WTC11 (cell line): ENCODE measurements around the gene DYSF.

Source experiments
- ATF2 ChIP-seq: sonication (generic); formaldehyde crosslinking; IDR thresholded peaks from 2 replicates; pipeline ENCODE4 v1.8.1; 2022; ENCODE audit warnings: low read depth, missing genetic modification reagents, borderline replicate concordance
- FOXJ3 ChIP-seq: sonication (generic); formaldehyde crosslinking; IDR thresholded peaks from 2 replicates; pipeline ENCODE4 v1.9.0; 2021; ENCODE audit warnings: missing genetic modification reagents, mild to moderate bottlenecking, borderline replicate concordance
- SP1 ChIP-seq: sonication (generic); formaldehyde crosslinking; conservative IDR thresholded peaks from 2 replicates; pipeline ENCODE4 v1.8.1; 2022; ENCODE audit warnings: missing genetic modification reagents
- TCF7 ChIP-seq: sonication (generic); formaldehyde crosslinking; IDR thresholded peaks from 2 replicates; pipeline ENCODE4 v1.8.0; 2022; ENCODE audit warnings: mild to moderate bottlenecking, low read depth, missing genetic modification reagents, moderate library complexity
- TP53 ChIP-seq: sonication (generic); formaldehyde crosslinking; IDR thresholded peaks from 2 replicates; pipeline ENCODE4 v1.8.1; 2023; ENCODE audit warnings: mild to moderate bottlenecking, missing genetic modification reagents
- USF2 ChIP-seq: sonication (generic); formaldehyde crosslinking; IDR thresholded peaks from 2 replicates; pipeline ENCODE4 v1.8.1; 2023; ENCODE audit warnings: mild to moderate bottlenecking, missing genetic modification reagents, moderate library complexity
- ZNF121 ChIP-seq: sonication (generic); formaldehyde crosslinking; IDR thresholded peaks from 2 replicates; pipeline ENCODE4 v1.8.0; 2023; ENCODE audit warnings: missing genetic modification reagents
- ZNF416 ChIP-seq: fragments of 250-450 bp; sonication (Bioruptor Pico); IDR thresholded peaks from 2 replicates; pipeline ENCODE4 v1.9.0; 2021; ENCODE audit warnings: mild to moderate bottlenecking, inconsistent platforms
- ZNF512 ChIP-seq: sonication (generic); formaldehyde crosslinking; IDR thresholded peaks from 2 replicates; pipeline ENCODE4 v1.8.1; 2022; ENCODE audit warnings: missing genetic modification reagents, borderline replicate concordance
- TF ChIP-seq, protein P1 (sequence below): sonication (generic); formaldehyde crosslinking; IDR thresholded peaks from 2 replicates; pipeline ENCODE4 v1.8.1; 2022; ENCODE audit warnings: low read depth, mild to moderate bottlenecking, moderate library complexity, missing genetic modification reagents, borderline replicate concordance
- TF ChIP-seq, protein P2 (sequence below): fragments of 200-600 bp; IDR thresholded peaks from 2 replicates; pipeline ENCODE4 v1.8.0; 2022; ENCODE audit warnings: antibody characterized with exemption
- TF ChIP-seq, protein P3 (sequence below): sonication (generic); formaldehyde crosslinking; IDR thresholded peaks from 2 replicates; pipeline ENCODE4 v1.8.1; 2023; ENCODE audit warnings: mild to moderate bottlenecking, moderate library complexity, missing genetic modification reagents

- TF ChIP-seq, protein P1, sequence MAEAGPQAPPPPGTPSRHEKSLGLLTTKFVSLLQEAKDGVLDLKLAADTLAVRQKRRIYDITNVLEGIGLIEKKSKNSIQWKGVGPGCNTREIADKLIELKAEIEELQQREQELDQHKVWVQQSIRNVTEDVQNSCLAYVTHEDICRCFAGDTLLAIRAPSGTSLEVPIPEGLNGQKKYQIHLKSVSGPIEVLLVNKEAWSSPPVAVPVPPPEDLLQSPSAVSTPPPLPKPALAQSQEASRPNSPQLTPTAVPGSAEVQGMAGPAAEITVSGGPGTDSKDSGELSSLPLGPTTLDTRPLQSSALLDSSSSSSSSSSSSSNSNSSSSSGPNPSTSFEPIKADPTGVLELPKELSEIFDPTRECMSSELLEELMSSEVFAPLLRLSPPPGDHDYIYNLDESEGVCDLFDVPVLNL (CRISPR knock-in tag), result no peak
- TF ChIP-seq, protein P2, sequence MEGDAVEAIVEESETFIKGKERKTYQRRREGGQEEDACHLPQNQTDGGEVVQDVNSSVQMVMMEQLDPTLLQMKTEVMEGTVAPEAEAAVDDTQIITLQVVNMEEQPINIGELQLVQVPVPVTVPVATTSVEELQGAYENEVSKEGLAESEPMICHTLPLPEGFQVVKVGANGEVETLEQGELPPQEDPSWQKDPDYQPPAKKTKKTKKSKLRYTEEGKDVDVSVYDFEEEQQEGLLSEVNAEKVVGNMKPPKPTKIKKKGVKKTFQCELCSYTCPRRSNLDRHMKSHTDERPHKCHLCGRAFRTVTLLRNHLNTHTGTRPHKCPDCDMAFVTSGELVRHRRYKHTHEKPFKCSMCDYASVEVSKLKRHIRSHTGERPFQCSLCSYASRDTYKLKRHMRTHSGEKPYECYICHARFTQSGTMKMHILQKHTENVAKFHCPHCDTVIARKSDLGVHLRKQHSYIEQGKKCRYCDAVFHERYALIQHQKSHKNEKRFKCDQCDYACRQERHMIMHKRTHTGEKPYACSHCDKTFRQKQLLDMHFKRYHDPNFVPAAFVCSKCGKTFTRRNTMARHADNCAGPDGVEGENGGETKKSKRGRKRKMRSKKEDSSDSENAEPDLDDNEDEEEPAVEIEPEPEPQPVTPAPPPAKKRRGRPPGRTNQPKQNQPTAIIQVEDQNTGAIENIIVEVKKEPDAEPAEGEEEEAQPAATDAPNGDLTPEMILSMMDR, result no peak
- no peak for TF ChIP-seq ATF2 (CRISPR knock-in tag)
- TF ChIP-seq ZNF512 (CRISPR knock-in tag), result no peak
- no peak for TF ChIP-seq SP1 (CRISPR knock-in tag)
- no peak for TF ChIP-seq FOXJ3 (CRISPR knock-in tag)
- no peak for TF ChIP-seq ZNF416 (CRISPR knock-in tag)
- no peak for TF ChIP-seq TCF7 (CRISPR knock-in tag)
- TF ChIP-seq, protein P3, sequence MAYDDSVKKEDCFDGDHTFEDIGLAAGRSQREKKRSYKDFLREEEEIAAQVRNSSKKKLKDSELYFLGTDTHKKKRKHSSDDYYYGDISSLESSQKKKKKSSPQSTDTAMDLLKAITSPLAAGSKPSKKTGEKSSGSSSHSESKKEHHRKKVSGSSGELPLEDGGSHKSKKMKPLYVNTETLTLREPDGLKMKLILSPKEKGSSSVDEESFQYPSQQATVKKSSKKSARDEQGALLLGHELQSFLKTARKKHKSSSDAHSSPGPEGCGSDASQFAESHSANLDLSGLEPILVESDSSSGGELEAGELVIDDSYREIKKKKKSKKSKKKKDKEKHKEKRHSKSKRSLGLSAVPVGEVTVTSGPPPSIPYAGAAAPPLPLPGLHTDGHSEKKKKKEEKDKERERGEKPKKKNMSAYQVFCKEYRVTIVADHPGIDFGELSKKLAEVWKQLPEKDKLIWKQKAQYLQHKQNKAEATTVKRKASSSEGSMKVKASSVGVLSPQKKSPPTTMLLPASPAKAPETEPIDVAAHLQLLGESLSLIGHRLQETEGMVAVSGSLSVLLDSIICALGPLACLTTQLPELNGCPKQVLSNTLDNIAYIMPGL (CRISPR knock-in tag), result no peak
- no peak for TF ChIP-seq ZNF121 (CRISPR knock-in tag)
- no peak for TF ChIP-seq TP53 (CRISPR knock-in tag)
- no peak for TF ChIP-seq USF2 (CRISPR knock-in tag)
Measured at GRCh38 chr2:71559080-71559827, 105.9 kb downstream of the DYSF start.
